HG02759 (cell line): ENCODE data around the gene PTPRR.
A peak's percentile ranks its signal among the peaks of the same experiment; 100 is the strongest.

Source experiments
- ATAC-seq: cut with Tn5 transposase; IDR thresholded peaks from one replicate; pipeline ENCODE4 v1.9.1; 2021; ENCODE audit warnings: mild to moderate bottlenecking, moderate library complexity; ENCODE audit not compliant: unreplicated experiment

PTPRR gene, protein sequence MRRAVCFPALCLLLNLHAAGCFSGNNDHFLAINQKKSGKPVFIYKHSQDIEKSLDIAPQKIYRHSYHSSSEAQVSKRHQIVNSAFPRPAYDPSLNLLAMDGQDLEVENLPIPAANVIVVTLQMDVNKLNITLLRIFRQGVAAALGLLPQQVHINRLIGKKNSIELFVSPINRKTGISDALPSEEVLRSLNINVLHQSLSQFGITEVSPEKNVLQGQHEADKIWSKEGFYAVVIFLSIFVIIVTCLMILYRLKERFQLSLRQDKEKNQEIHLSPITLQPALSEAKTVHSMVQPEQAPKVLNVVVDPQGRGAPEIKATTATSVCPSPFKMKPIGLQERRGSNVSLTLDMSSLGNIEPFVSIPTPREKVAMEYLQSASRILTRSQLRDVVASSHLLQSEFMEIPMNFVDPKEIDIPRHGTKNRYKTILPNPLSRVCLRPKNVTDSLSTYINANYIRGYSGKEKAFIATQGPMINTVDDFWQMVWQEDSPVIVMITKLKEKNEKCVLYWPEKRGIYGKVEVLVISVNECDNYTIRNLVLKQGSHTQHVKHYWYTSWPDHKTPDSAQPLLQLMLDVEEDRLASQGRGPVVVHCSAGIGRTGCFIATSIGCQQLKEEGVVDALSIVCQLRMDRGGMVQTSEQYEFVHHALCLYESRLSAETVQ

DNA sequence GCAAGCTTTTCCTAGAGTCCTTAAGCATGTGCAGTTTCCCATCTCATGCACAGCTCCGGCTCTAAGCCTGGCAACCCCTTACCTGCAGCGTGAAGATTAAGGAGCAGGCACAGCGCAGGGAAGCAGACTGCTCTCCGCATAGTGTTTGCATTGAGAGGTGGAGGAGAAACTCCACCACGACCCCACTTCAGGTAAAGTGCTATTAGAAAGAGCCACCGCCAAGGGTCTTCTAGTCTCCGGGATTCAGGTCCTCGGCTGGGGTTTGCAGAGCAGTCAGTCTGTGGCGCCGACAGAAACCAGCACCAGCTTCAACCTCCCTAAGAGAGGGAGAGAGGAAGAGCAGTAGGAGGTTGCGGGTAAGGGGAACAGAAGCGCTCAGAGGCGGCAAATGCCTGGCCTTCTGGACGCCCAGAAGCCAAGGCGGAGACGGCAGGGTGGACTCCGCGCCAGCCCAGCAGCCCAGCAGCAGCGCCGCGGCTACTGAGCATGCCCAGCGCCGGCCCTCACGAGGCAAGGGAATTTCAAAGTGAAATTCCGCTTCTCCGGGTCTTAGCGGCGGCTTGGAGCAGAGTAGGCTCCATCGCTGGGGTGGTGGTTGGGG lies at the start of gene PTPRR:
Gene PTPRR, minus strand, starts transcription at position 488 of the 601 bp plus-strand sequence. Its CDS starts 348 bp downstream, at position 140.
- no peak for ATAC-seq

DNA sequence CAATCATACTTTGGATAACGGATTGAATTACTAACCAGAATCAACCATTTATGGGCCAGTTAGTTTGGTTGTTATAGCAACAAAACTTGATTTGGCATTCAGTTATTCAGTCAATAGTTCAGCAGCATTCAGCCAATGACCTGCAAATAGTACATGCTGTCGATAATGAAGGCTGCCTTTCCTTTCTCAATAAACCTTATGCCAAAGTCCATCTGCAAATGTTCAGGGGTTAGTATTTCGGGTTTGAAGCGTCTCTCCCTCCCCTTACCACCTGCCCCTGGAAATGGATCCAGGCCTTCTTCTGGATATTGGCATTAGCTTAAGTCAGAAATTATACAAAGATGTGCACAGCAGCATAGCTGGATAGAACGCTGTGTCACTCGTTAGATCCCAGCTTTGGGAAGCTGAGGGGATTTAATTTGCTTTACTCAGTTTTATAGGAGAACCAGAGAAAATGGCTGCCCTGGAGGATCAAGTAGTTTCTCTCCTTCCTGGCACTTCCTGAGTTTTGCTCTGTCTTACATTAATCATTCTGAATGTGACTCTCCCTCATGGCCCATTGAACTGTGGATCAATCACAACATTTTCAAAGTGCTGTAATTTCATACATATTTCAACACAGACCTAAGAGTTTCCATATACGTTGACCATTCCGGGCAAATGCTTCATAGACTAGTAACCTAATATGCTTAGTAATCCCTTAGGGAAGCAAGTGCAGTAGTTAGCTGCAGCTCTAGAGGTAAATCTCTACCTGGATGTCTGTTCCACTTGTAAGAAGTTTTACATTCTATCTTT lies 46.7 kb upstream of the PTPRR start:
- no peak for ATAC-seq

DNA sequence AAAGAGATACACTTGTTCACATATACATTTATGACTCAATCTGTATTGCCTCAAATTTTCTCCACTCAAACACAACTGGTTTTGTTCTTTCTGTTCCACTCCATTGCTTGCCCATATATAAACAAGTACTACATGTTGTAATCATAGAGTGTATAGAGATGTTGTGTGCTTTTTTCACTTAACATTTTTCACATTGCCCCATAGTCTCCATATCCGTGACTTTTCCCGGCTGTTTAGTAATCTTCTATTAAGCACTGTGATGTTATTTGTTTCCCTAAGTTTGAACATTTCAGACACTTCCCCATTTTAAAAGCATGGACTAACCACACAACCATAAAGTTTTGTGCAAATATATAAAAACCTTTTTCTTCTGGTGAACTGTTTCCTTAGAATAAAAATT lies 45.5 kb upstream of the PTPRR start:
- ATAC-seq: no peak

DNA sequence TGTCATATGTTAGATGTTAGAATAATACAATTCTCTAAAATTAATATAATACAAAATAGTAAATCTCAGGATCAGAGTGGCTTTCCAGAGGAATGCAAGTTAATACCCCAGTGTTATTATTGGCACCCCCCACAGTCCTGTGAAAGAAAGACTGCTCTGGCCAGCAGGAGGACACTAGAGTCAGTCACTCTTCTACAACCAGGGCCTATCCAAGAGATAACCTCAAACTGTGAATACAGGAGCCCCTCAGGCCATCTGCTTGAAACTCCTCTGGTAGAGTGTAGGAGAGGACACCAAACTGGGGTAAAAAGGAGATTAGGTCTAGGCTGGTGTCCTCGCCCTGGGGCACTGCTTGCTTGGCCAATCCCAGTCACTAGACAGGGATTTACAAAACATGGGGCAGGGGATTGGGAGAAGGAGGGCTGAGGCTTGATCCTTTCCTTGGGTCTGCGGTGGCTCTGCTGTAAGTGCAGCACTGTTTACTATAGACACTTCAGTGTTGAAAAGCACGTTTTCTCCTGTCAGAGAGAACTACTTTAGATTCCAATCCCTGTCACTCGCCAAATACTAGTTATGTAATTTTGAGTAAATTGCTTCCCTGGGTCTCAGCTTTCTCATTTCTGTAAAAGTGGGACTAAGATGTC lies 44.5 kb upstream of the PTPRR start:
- no peak for ATAC-seq

DNA sequence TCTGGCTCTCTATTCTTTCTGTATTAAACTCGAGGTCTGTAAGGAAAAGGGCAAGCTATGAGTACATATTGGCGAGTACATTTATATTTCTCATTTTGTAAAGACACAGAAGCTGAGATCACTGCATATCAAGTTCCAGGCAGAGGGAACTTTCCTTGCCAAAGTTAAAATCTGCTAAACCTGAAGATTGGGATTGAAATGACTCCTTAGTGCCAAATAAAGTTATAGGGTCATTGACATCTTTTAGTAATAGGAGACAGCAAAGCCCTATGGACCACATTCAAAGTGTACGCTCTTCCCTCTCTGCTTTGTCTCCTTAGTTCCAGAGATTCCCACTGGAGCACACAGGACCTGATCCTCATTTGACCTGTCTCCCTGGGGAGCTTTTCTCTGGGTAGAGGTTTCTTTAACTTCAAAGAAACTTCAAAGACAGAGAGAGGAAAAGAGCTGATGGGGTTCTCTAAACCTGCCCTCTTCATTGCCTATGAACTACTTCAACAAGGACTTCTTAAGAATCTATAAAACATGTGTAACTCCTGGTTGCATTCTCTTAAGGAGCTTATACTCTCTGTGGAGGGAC lies 42.6 kb upstream of the PTPRR start:
- ATAC-seq: no peak

DNA sequence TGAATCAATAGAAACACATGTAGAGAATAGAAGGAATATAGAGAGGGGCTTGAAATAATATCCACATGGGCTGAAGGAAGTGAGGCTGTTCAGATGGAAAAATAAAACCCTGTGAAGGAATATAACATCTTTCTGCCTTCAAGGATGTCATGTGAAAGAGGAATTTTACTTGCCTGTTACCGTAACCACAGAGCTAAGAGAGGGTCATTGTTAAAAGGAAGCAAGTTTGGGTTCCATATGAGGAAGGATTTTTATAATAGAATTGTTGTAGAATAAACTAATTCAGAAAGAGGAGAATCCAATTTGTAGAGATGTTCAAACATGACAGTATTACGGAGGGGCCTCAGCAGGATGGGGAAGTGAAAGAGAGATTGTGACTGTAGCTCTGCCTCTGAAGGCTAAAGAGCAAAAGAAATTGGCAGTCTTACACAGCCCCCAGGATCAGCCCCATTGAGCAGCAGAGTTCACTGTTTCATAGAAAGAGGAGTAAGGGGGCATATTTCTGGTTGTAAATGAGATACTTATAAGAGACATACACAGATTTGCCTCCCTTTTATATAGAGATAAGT lies 41.8 kb upstream of the PTPRR start:
- peak; percentile 67 for ATAC-seq

DNA sequence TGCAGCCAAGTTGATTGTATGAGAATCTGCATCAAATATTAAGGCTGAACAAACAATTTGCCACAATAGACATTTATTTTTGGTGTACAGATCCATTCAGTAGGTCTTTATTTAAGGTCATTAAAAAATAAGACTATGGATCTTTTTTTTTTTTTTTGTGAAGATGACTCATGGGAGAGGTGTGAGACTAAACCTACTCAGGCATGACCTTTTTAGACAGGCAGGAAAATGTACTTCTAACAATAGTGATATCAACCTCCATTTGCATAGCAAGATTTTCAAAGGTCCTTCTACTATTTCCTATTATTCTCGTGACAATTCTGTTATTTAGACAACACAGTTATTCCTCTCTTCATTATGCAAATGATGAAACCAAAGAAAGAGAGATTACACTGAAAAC lies 39.9 kb upstream of the PTPRR start:
- ATAC-seq: no peak

DNA sequence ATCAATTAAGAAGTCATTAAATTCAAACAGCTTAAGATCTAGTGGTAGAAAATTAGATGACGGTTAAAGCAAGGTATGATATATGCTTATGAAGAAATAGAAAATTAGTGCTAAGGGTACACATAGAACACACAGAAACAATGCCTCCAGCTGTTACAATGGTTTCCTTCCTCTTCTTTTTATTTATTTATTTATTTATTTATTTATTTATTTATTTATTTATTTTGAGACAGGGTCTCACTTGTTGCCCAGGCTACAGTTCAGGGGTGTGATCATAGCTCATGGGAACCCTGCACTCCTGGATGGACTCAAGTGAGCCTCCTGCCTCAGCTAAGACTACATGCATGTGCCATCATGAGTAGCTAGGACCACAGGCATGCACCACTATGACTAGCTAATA lies 34.9 kb upstream of the PTPRR start:
- ATAC-seq: no peak

DNA sequence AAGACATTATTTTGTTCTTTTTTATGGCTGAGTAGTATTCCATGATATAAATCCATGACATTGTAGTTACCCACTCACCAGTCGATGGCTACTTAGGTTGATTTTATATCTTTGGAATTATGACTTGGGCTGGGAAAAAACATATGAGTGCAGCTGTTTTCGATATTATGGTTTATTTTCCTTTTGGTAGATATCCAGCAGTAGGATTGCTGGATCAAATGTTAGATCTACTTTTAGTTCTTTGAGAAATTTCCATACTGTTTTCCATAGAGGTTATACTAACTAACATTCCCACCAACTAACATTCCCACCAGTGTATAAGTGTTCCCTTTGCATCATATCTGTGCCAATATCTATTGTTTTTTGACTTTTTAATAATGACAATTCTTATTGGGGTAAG lies 29.9 kb upstream of the PTPRR start:
- no peak for ATAC-seq

DNA sequence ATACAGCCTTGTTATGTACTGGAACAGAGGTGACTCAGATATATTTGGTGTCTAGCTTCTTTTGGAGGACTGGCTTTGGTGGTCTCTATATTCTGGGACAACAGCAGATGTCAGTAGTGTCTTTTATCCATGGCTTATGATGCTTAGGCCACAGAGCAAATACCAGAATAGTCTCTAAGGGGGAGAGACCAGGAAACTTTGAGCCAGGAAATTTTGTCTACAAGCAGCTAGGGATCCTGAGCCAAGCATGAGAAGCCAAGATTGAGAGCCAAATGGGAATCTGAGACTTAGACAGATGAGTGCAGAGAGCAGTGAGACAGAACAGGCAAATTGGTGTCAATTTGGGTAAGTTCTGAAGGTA lies 28.4 kb upstream of the PTPRR start:
- ATAC-seq: no peak

DNA sequence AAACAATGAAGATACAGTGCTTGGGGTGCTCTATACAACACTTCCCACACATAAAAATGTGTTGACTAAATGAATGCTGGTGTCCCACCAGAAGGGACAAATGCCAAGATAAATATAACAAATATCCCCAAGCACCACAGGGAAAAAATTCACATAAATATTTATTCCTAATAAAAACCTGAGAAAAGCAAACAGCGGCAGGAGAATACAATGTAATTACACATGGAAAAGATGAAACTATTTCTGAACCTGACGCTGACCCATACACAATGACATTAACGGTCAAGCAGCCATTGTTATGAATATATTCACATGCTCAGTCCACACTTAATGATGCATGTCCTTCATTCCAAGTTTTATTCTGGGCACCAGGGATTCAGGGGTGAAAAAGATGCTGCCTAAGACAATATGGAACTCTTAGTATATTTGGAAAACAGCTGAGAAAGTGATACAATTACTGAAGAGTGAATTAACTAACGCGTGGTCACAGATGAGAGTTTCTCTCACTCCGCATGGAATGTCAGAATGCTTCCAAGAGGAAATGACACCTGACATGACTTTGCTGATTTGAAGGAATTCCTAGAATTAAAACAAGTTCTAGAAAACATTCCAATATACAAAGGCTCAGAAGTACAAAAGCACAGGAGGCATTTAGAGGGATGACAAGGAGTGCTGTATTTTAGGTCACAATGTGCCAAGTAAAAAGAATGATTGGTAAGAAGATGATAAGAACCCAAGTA lies 27.9 kb upstream of the PTPRR start:
- ATAC-seq: no peak

DNA sequence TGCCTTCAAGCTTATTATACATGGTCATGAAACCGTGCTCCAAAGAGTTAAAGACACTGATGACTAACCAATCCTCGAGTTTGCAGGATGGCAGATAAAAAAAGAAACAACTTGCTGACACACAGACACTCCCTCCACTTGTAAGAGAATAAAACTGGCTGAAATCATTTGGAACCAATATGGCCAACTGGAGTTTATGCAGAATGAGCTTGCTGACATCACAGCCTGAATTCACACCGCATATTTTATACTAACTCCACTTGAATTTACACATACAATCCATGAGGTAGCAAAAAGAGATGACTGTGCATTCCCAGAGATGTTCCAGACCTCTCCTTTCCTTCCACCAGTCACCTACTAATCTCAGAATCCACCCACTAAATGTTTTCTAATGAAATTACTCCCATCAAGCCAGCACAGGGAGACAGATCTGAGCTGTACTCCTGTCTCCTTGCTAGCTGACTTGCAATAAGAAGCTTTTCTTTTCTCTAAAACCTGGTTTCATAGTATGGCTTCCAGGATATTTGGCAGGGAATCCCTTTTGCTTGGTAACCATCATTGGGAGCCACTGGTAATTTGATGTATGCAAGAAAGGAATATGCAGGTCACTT lies 15.8 kb upstream of the PTPRR start:
- ATAC-seq: no peak

DNA sequence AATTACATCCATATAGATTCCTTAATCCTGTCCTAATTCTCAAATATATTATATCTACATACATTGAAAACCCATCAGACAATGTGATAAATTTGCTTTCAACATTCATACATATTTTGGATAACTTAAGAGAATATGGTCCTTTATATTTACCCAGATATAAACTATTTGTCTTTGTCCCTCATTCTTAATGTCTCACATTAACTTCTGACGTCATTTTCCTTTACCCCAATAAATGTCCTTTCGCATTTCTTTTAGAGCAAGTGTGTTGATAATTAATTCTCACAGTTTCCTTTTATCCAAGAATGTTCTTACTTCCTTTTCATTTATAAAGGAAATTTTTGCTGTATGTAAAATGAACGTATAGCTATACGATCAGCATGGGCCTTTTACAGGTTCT lies 12.6 kb upstream of the PTPRR start:
- ATAC-seq: no peak

DNA sequence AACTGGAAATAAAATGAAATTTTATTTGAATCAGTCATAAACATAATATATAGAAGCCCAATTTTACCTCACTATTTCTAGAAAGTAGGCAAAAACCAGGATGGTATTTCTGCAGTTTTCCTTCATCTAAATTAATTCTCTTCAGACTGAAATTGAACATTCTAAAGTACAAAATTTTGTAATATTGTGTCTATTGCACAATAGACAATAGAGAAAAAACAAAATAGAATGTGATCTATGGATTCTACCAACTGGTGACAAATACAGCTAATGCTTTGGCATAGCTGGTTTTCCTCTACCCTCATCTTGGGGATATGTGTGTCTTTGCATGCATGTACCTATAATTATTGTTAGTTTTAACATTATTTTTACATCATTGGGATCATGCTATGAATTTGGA lies 8.5 kb upstream of the PTPRR start:
- ATAC-seq: no peak

DNA sequence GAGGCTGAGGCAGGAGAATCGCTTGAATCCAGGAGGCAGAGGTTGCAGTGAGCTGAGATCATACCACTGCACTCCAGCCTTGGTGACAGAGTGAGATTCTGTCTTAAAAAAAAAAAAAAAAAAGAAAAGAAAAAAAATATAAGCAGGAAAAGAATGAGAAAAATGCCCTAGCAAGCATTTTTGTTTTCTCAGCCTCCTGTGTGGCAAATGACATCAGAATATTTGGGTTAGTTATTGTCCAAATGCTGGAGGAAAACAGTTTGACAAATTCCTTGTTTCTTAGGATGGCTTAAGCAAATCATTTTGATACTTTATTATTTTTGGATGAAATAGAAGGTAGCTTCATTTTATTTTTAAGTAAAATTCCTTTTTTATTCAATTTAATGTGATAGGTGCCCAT lies 7.5 kb upstream of the PTPRR start:
- no peak for ATAC-seq

DNA sequence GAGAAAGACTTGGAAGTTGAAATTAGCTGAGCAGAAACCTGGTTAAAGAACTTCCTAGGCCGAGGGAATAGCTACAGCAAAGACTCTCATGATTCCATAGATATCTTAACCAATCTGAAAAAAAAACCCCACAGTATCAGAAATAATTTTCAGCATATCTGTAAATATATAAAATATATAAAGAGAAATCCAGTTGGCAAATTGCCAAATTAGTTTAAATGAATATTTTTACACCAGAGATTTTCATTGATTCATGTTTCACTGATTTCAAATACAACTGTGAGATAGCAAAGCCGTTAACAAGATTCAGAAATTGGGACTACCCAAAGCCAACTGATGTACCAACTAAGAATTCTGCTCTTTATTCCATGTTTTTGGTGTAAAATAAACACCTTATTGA lies 6.8 kb upstream of the PTPRR start:
- no peak for ATAC-seq

DNA sequence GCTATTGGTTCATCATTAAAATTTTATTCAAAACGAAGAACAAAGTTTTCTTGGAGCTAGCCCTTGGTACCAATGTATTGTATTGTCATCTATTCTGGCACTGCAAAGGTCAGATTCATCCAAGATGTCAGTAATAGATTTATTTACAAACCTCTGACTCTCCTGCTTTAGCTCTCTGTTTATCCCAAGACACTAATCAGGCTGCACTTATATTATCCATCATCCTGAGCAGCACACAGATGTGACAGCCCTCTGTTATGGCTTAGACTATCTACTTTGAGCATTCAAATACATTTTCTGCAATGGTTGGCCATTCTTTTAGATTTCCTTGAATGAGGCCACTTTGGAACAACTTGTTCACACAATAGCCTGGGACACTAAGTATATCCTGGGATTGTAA lies 5.0 kb upstream of the PTPRR start:
- ATAC-seq: no peak

DNA sequence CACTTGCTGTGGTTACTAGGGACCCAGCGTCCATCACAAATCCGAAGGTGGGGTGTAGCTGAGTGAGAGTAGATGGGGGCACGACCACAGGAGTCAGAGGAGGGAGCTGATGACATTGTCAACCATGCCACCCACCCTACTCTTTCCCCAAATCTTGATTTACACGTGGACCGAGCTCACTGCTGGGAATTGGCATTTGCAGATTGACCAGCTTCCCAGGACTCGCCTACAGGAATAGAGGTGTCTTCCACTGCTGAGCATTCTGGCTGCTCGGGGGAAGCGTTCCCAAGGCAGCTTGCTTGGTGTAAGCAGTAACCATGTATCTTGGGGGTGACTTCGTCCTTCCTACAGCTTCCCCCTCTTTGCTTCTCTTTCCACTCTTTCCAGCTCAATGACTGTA lies 353 bp upstream of the PTPRR start:
- ATAC-seq: no peak

DNA sequence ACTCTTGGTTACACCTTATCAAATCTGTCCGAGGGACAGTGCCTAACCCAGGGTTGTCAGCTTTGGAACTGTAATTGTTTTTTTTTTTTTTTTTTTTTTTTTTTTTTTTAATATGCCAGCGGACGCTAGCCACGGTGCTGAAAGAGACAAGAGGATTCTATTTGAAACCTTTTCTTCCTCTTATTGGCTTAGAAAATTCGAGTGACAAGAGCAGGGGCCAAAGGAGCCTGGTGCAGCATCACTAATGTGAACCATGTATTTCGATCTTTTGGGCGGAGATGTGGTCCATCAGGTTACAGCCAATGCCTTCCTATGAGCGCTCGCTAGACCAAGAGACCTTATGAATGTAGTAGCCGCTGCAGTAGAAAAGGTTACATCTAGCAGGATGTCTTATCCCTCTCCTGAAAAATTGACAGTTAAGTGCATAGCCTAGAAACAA lies 922 bp downstream of the PTPRR start:
- ATAC-seq: no peak
